Memory B cell (primary cell): ENCODE measurements around the gene NR5A2.

Experiments
- ATAC-seq: fragments of 150-1000 bp; cut with Tn5 transposase; 2 replicates; pipeline ENCODE4 v1.10.0; 2021; ENCODE audit warnings: low read depth, mild to moderate bottlenecking, moderate library complexity
- DNase-seq, 2 donors: peaks; one replicate each; pipeline ENCODE4 v3.0.0; 2022; ENCODE audit warnings: low spot score in 2 of 2
- H3K27ac Mint-ChIP-seq: one replicate; pipeline ENCODE4 v1.8.0; 2022; ENCODE audit warnings: mild to moderate bottlenecking, moderate library complexity, mixed read lengths
- H3K27me3 Mint-ChIP-seq: one replicate; pipeline ENCODE4 v1.8.0; 2022; ENCODE audit warnings: mixed read lengths
- H3K36me3 Mint-ChIP-seq: one replicate; pipeline ENCODE4 v1.8.0; 2022; ENCODE audit warnings: mild to moderate bottlenecking, mixed read lengths
- H3K4me1 Mint-ChIP-seq: one replicate; pipeline ENCODE4 v1.8.0; 2022; ENCODE audit warnings: mixed read lengths
- H3K4me3 Mint-ChIP-seq: one replicate; pipeline ENCODE4 v1.8.0; 2022; ENCODE audit warnings: mild to moderate bottlenecking, moderate library complexity, mixed read lengths
- H3K9me3 Mint-ChIP-seq: one replicate; pipeline ENCODE4 v1.8.0; 2022; ENCODE audit warnings: mixed read lengths

The NR5A2 gene

GRCh38 chr1:200029822-200030152, 2.3 kb downstream of the NR5A2 start:
- Mint-ChIP-seq H3K4me1 (peaks cover 5% of the 10 kb centered on the region), H3K4me3 (no peak overlapping the region), H3K27ac (no peak overlapping the region), H3K9me3 (no peaks in the 10 kb centered on the region), H3K27me3 (peaks cover 13% of the 10 kb centered on the region), H3K36me3 (no peaks in the 10 kb centered on the region)
- ATAC-seq: no peak
- no peak for DNase-seq

GRCh38 chr1:200030791-200031190, 3.3 kb downstream of the NR5A2 start:
- ATAC-seq (no peak), DNase-seq (no peak)
- no peak overlapping the region for H3K4me3 Mint-ChIP-seq
- H3K27ac Mint-ChIP-seq: no peak overlapping the region
- no peaks in the 10 kb centered on the region for H3K9me3 Mint-ChIP-seq
- H3K4me1 Mint-ChIP-seq: peaks cover 8% of the 10 kb centered on the region
- peaks cover 12% of the 10 kb centered on the region for H3K27me3 Mint-ChIP-seq
- no peaks in the 10 kb centered on the region for H3K36me3 Mint-ChIP-seq

- ATAC-seq (no peak), DNase-seq (no peak)
- Mint-ChIP-seq H3K4me1 (peaks cover 11% of the 10 kb centered on the region), H3K4me3 (no peak overlapping the region), H3K36me3 (no peaks in the 10 kb centered on the region), H3K27ac (no peak overlapping the region), H3K9me3 (no peaks in the 10 kb centered on the region), H3K27me3 (peaks cover 24% of the 10 kb centered on the region)
These were observed 6.2 kb downstream of the NR5A2 start for GRCh38 chr1:200033511-200034261.

GRCh38 chr1:200034262-200034557, 6.7 kb downstream of the NR5A2 start:
- no peaks in the 10 kb centered on the region for H3K36me3 Mint-ChIP-seq
- no peak for DNase-seq
- H3K27me3 Mint-ChIP-seq: peaks cover 25% of the 10 kb centered on the region
- H3K27ac Mint-ChIP-seq: no peak overlapping the region
- H3K4me1 Mint-ChIP-seq: peaks cover 11% of the 10 kb centered on the region
- no peak overlapping the region for H3K4me3 Mint-ChIP-seq
- ATAC-seq: no peak
- H3K9me3 Mint-ChIP-seq: no peaks in the 10 kb centered on the region

- H3K27ac Mint-ChIP-seq: no peak overlapping the region
- no peak for DNase-seq
- H3K4me1 Mint-ChIP-seq: peaks cover 12% of the 10 kb centered on the region
- H3K9me3 Mint-ChIP-seq: no peaks in the 10 kb centered on the region
- ATAC-seq: no peak
- no peak overlapping the region for H3K4me3 Mint-ChIP-seq
- H3K27me3 Mint-ChIP-seq: peaks cover 24% of the 10 kb centered on the region
- no peaks in the 10 kb centered on the region for H3K36me3 Mint-ChIP-seq
These were observed 7.4 kb downstream of the NR5A2 start for GRCh38 chr1:200034761-200035396.

- ATAC-seq: no peak
- H3K4me3 Mint-ChIP-seq: no peak overlapping the region
- peaks cover 26% of the 10 kb centered on the region for H3K27me3 Mint-ChIP-seq
- no peak overlapping the region for H3K27ac Mint-ChIP-seq
- DNase-seq: peak in 1 of 2 donors; percentile 18
- no peaks in the 10 kb centered on the region for H3K36me3 Mint-ChIP-seq
- no peaks in the 10 kb centered on the region for H3K9me3 Mint-ChIP-seq
- peaks cover 16% of the 10 kb centered on the region for H3K4me1 Mint-ChIP-seq
These were observed 8.0 kb downstream of the NR5A2 start for GRCh38 chr1:200035397-200035955.

GRCh38 chr1:200035956-200036618, 8.6 kb downstream of the NR5A2 start:
- Mint-ChIP-seq H3K27ac (no peak overlapping the region), H3K9me3 (no peaks in the 10 kb centered on the region), H3K4me1 (peaks cover 18% of the 10 kb centered on the region), H3K36me3 (no peaks in the 10 kb centered on the region), H3K27me3 (peaks cover 26% of the 10 kb centered on the region), H3K4me3 (no peak overlapping the region)
- DNase-seq (peak in 1 of 2 donors; percentile 16), ATAC-seq (no peak)

GRCh38 chr1:200036619-200037270, 9.2 kb downstream of the NR5A2 start:
- Mint-ChIP-seq H3K36me3 (no peaks in the 10 kb centered on the region), H3K9me3 (no peaks in the 10 kb centered on the region), H3K27ac (no peak overlapping the region), H3K4me3 (no peak overlapping the region), H3K4me1 (peaks cover 18% of the 10 kb centered on the region), H3K27me3 (peaks cover 29% of the 10 kb centered on the region)
- ATAC-seq (no peak), DNase-seq (no peak)

GRCh38 chr1:200037501-200037900, 10.0 kb downstream of the NR5A2 start:
- H3K4me1 Mint-ChIP-seq: peaks cover 18% of the 10 kb centered on the region

GRCh38 chr1:200037904-200038303, 10.4 kb downstream of the NR5A2 start:
- Mint-ChIP-seq H3K9me3 (no peaks in the 10 kb centered on the region), H3K27me3 (peaks cover 32% of the 10 kb centered on the region), H3K27ac (no peak overlapping the region), H3K4me3 (no peak overlapping the region), H3K36me3 (no peaks in the 10 kb centered on the region), H3K4me1 (peaks cover 21% of the 10 kb centered on the region)
- DNase-seq (no peak), ATAC-seq (no peak)

More at GRCh38 chr1:200037501-200037900, 10.0 kb downstream of the NR5A2 start:
- H3K27ac Mint-ChIP-seq: no peak overlapping the region
- H3K36me3 Mint-ChIP-seq: no peaks in the 10 kb centered on the region
- DNase-seq (no peak), ATAC-seq (no peak)
- no peaks in the 10 kb centered on the region for H3K9me3 Mint-ChIP-seq
- H3K27me3 Mint-ChIP-seq: peaks cover 29% of the 10 kb centered on the region
- no peak overlapping the region for H3K4me3 Mint-ChIP-seq

- Mint-ChIP-seq H3K4me3 (no peak overlapping the region), H3K27ac (peak overlapping the region; percentile 62), H3K4me1 (peaks cover 22% of the 10 kb centered on the region), H3K36me3 (no peaks in the 10 kb centered on the region), H3K27me3 (peaks cover 32% of the 10 kb centered on the region), H3K9me3 (no peaks in the 10 kb centered on the region)
- no peak for ATAC-seq
- no peak for DNase-seq
These were observed 10.9 kb downstream of the NR5A2 start for GRCh38 chr1:200038325-200038980.

GRCh38 chr1:200038981-200039848, 11.7 kb downstream of the NR5A2 start:
- peak; percentile 61 for ATAC-seq
- Mint-ChIP-seq H3K4me1 (peaks cover 22% of the 10 kb centered on the region), H3K36me3 (no peaks in the 10 kb centered on the region), H3K9me3 (no peaks in the 10 kb centered on the region), H3K27ac (peak overlapping the region; percentile 62), H3K4me3 (peak overlapping the region; percentile 87), H3K27me3 (peaks cover 34% of the 10 kb centered on the region)
- peak in 1 of 2 donors; percentile 49 for DNase-seq
